Osteoblast (primary cell): ENCODE measurements around the gene ZNF441. TPM values are rescaled to one million over a fixed set of nuclear protein-coding genes. Genes with fewer than 3 reads are reported as not detected.
A peak's percentile ranks its signal among the peaks of the same experiment; 100 is the strongest.
"Not testable (repeated sequence)": the region's sequence is repeated elsewhere in the genome, so short reads cannot be mapped to it uniquely, and the experiment has no call there.

Experiments used
- DNase-seq: peaks from one replicate; pipeline ENCODE4 v3.0.0; 2011; ENCODE audit warnings: low spot score, mixed read lengths; ENCODE audit not compliant: insufficient read length; ENCODE audit errors: missing footprints
- H2AFZ ChIP-seq: 2 replicates; pipeline ENCODE4 v1.6.0; 2011; ENCODE audit warnings: mild to moderate bottlenecking, low read length
- H3K27ac ChIP-seq: 2 replicates; pipeline ENCODE4 v1.5.1; 2011; ENCODE audit warnings: mild to moderate bottlenecking, low read depth, low read length, moderate library complexity
- H3K27me3 ChIP-seq: 2 replicates; pipeline ENCODE4 v1.6.0; 2012; ENCODE audit warnings: mild to moderate bottlenecking, control low read depth, inconsistent platforms, low read length, moderate library complexity; ENCODE audit not compliant: insufficient read depth
- H3K36me3 ChIP-seq: 2 replicates; pipeline ENCODE4 v1.5.1; 2011; ENCODE audit warnings: mild to moderate bottlenecking, low read length, control low read depth, moderate library complexity; ENCODE audit not compliant: insufficient read depth
- H3K4me1 ChIP-seq: 2 replicates; pipeline ENCODE4 v1.5.1; 2011; ENCODE audit warnings: mild to moderate bottlenecking, low read length, control low read depth, moderate library complexity; ENCODE audit not compliant: insufficient read depth
- H3K4me2 ChIP-seq: 2 replicates; pipeline ENCODE4 v1.6.0; 2011; ENCODE audit warnings: mild to moderate bottlenecking, low read length; ENCODE audit not compliant: insufficient read depth
- H3K4me3 ChIP-seq: fragments of 200-600 bp; sonication (generic); 3 replicates; pipeline ENCODE4 v1.5.1; 2012; ENCODE audit warnings: mild to moderate bottlenecking, low read length, inconsistent platforms; ENCODE audit not compliant: insufficient read depth
- H3K79me2 ChIP-seq: 2 replicates; pipeline ENCODE4 v1.6.0; 2012; ENCODE audit warnings: mild to moderate bottlenecking, low read length, control low read depth, inconsistent platforms; ENCODE audit not compliant: insufficient read depth
- H3K9me3 ChIP-seq: 2 replicates; pipeline ENCODE4 v1.5.1; 2011; ENCODE audit warnings: low read depth, low read length, control low read depth
- H4K20me1 ChIP-seq: 2 replicates; pipeline ENCODE4 v1.6.0; 2012; ENCODE audit warnings: mild to moderate bottlenecking, low read length, control low read depth; ENCODE audit not compliant: insufficient read depth
- total RNA-seq: library from RNA; depleted of rRNA; stranded (reverse); fragments of >200 nt; gene quantifications from 2 replicates; pipeline ENCODE4 v1.2.3, GENCODE V29; 2012
- TF ChIP-seq, protein P1 (sequence below): IDR thresholded peaks from 2 replicates; pipeline ENCODE4 v1.5.1; 2011; ENCODE audit warnings: mild to moderate bottlenecking, low read depth, low read length, moderate library complexity; ENCODE audit errors: extremely low read depth

The ZNF441 gene
- total RNA-seq, 1 donor: 11.6 TPM

DNA sequence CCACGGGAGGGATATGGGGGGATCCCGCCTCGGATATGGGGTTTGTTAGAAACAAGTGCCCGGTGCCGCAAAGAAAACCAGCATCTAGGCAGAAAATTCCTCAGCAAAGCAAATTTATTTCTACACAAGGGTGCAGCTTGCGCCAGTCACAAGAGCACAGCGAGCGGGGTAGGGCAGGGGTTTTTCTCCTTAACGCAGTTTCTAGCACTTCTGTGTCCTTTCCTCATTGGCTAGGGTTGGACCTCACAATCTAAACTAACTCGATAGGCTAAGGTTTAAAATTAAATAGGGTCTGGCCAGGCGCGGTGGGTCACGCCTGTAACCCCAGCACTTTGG is 47.9 kb downstream of the ZNF441 start:
- Histone ChIP-seq H3K27me3 (no peaks in the 10 kb centered on the region), H2AFZ (peak overlapping the region; percentile 99), H3K79me2 (peaks cover 21% of the 10 kb centered on the region), H3K4me2 (peak overlapping the region; percentile 88), H3K36me3 (peaks cover 8% of the 10 kb centered on the region), H3K4me3 (peak overlapping the region; percentile 96), H3K9me3 (no peaks in the 10 kb centered on the region), H3K27ac (peak overlapping the region; percentile 70), H3K4me1 (peaks cover 5% of the 10 kb centered on the region), H4K20me1 (no peaks in the 10 kb centered on the region)
- TF ChIP-seq, protein P1, sequence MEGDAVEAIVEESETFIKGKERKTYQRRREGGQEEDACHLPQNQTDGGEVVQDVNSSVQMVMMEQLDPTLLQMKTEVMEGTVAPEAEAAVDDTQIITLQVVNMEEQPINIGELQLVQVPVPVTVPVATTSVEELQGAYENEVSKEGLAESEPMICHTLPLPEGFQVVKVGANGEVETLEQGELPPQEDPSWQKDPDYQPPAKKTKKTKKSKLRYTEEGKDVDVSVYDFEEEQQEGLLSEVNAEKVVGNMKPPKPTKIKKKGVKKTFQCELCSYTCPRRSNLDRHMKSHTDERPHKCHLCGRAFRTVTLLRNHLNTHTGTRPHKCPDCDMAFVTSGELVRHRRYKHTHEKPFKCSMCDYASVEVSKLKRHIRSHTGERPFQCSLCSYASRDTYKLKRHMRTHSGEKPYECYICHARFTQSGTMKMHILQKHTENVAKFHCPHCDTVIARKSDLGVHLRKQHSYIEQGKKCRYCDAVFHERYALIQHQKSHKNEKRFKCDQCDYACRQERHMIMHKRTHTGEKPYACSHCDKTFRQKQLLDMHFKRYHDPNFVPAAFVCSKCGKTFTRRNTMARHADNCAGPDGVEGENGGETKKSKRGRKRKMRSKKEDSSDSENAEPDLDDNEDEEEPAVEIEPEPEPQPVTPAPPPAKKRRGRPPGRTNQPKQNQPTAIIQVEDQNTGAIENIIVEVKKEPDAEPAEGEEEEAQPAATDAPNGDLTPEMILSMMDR: no peak
- DNase-seq: peak; percentile 73

DNA sequence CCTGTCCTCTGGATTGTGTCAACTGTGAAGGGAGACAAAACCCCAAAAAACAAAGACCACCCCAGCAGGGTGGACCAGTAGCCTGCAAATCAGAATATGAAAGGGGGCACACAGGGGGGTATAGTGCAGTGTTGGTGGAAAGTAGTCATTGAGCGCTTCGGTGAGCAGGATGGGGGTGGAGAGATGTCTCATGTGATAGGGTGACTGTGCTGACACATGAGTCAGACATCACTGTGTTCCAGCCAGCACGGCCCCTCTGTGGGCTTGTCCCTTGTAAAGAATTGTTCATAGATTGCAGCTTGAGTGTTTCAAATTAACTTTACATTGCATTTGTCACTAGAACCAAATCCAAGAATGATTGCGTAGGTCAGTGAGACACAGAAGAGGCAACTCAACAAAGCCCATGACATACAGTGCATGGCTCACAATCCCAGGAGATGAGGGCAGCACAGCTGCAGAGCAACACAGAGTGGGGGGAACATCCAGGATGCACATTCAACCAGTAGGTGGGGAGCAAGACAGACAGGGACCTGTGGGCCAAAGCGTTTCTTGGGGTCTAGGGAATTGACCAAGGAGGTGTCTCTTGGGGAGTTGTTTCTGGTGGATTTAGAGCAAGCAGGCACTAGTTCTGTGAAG is 54.8 kb downstream of the ZNF441 start:
- TF ChIP-seq, protein P1: no peak
- Histone ChIP-seq H3K36me3 (peaks cover 8% of the 10 kb centered on the region), H3K27ac (peak overlapping the region; percentile 32), H2AFZ (no peak overlapping the region), H4K20me1 (no peaks in the 10 kb centered on the region), H3K4me2 (no peak overlapping the region), H3K27me3 (no peaks in the 10 kb centered on the region), H3K9me3 (no peaks in the 10 kb centered on the region), H3K4me1 (no peaks in the 10 kb centered on the region), H3K79me2 (peaks cover 7% of the 10 kb centered on the region), H3K4me3 (no peak overlapping the region)
- DNase-seq: peak; percentile 43

DNA sequence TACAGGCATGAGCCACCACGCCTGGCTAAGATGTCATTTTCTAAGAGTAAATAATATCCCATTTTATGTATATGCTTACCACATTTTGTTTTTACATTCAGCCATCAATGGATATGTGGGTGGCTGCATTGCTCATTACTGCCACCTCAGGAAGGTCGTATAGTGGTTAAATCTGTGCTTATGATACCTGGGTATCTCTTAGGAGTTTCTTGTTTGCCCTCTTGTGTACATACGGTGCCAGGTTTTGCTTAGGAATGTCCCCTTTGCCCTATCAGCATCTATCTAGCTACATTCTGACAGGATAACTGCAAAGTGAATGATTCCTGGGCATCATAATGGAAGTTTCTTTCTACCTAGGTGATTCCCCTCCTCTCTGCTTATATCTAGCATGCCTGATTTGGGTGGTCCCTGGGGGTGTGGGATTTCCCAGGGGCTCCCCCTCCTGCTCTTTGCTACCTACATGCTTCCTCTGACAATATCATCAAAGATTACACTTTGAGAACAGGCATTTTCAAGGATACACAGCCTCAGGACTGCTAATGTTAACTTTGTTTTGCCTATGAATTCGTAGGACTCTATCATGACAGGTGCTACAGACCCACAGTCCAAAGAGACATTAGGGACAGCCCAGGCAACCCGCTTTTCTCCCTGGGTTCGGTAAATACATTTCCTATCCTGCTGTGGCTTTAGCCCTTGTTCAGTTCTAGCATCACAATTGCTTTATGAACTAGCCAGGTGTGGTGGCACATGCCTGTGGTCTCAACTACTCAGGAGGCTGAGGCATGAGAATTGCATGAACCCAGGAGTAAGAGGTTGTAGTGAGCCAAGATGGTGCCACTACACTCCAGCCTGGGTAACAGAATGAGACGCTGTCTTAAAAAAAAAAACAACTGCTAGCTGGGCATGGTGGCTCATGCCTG is 62.4 kb downstream of the ZNF441 start:
- peaks cover 11% of the 10 kb centered on the region for H3K79me2 ChIP-seq
- H3K4me3 ChIP-seq, H2AFZ ChIP-seq, H3K27me3 ChIP-seq, H3K4me1 ChIP-seq, H4K20me1 ChIP-seq, DNase-seq, H3K4me2 ChIP-seq, H3K27ac ChIP-seq: not testable (repeated sequence)
- H3K36me3 ChIP-seq: peaks cover 26% of the 10 kb centered on the region
- H3K9me3 ChIP-seq: peaks cover 30% of the 10 kb centered on the region

DNA sequence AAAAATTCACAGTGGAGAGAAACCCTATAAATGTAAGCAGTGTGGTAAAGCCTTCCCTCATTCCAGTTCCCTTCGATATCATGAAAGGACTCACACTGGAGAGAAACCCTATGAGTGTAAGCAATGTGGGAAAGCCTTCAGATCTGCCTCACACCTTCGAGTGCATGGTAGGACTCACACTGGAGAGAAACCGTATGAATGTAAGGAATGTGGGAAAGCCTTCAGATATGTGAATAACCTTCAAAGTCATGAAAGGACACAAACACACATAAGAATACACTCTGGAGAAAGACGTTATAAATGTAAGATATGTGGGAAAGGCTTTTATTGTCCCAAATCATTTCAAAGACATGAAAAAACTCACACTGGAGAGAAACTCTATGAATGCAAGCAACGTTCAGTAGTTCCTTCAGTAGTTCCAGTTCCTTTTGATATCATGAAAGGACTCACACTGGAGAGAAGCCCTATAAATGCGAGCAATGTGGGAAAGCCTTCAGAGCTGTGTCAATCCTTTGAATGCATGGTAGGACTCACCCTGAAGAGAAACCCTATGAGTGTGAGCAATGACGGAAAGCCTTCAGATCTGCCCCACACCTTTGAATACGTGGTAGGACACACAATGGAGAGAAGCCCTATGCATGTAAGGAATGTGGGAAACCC is 65.6 kb downstream of the ZNF441 start:
- no peak for DNase-seq
- H2AFZ ChIP-seq: no peak overlapping the region
- H3K27me3 ChIP-seq: no peaks in the 10 kb centered on the region
- H4K20me1 ChIP-seq: no peaks in the 10 kb centered on the region
- H3K79me2 ChIP-seq: peaks cover 7% of the 10 kb centered on the region
- no peak overlapping the region for H3K4me3 ChIP-seq
- no peak overlapping the region for H3K27ac ChIP-seq
- no peaks in the 10 kb centered on the region for H3K4me1 ChIP-seq
- H3K9me3 ChIP-seq: peaks cover 43% of the 10 kb centered on the region
- no peak overlapping the region for H3K4me2 ChIP-seq
- TF ChIP-seq, protein P1: no peak
- peaks cover 26% of the 10 kb centered on the region for H3K36me3 ChIP-seq
